Measurements from ENCODE around the gene HNRNPAB.
"Not testable (repeated sequence)": the region's sequence is repeated elsewhere in the genome, so short reads cannot be mapped to it uniquely, and the experiment has no call there.

The HNRNPAB gene

DNA sequence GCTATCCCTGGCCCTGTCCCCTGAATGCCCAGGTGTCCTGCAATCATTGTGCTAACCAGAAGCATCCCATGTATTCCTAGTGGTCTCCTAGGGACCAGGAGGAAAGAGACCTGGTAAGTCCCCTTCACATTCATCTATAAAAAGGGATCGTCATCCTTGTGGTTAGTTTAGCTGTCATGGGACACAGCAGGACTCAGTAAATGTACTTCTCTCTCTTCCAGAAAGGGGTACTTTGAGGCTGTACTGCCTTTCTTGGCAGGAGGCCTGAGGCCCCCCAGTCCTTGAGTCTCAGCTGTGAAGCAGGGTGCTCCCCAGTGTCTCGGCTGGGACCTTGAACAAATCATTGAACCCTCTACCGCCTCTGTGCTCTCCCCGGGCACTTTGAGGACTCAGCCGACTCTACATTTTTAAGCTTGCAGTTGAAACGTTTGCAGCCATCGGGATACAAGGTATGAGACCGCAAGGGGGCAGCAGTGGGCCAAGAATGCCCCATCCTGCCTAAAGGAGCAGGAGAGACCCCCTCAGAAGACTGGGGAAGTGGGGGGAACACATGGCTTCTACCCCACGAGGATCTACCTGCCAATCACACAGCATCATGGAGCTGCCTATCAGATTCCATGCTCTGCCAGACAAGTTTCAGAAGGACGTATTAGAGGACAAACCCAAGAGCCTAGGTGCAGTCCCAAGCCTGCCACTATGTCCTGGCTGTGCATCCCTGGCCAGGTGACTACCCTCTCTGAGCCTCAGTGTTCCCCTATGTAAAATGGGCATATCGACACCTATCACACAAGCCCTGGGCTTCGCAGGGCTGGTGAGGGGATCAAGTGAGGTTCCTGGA is 30.6 kb downstream of the HNRNPAB start:
- no peaks in the 10 kb centered on the region for H3K27me3 ChIP-seq (ENCODE audit: control insufficient read depth, insufficient read depth, low read length)
- H3K4me3 ChIP-seq (ENCODE audit: low read depth, low read length), result no peak overlapping the region
- H3K9me3 ChIP-seq (ENCODE audit: control insufficient read depth, insufficient read depth, low read length), result no peaks in the 10 kb centered on the region
- no peak overlapping the region for H3K9ac ChIP-seq (ENCODE audit: low read depth, low read length)
- peaks cover 2% of the 10 kb centered on the region for H3K36me3 ChIP-seq (ENCODE audit: control insufficient read depth, insufficient read depth, low read length)
- peaks cover 3% of the 10 kb centered on the region for H3K4me1 ChIP-seq (ENCODE audit: control insufficient read depth, insufficient read depth, low read length)

DNA sequence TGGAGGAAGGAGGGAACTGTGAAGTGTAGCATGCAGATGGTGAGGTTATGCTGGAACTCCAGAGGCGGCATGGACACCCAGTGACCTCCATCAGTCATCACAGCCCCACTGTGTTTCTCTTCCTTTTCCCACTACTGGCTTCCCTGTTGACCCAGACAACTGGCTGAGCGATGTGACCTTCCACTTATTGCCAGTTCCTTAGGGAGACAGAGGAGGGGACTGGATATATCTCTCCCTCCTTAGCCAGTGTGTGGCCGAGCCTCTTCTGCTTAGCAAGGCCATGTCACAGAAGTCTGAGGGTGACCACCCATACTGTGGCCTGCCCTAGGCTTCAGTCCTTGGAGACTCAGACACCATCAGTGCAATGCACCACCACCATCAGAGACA is 31.2 kb downstream of the HNRNPAB start:
- Histone ChIP-seq H3K9me3 (ENCODE audit: control insufficient read depth, insufficient read depth, low read length) (no peaks in the 10 kb centered on the region), H3K4me1 (ENCODE audit: control insufficient read depth, insufficient read depth, low read length) (peaks cover 3% of the 10 kb centered on the region), H3K4me3 (ENCODE audit: low read depth, low read length) (no peak overlapping the region), H3K27me3 (ENCODE audit: control insufficient read depth, insufficient read depth, low read length) (no peaks in the 10 kb centered on the region), H3K36me3 (ENCODE audit: control insufficient read depth, insufficient read depth, low read length) (no peaks in the 10 kb centered on the region), H3K9ac (ENCODE audit: low read depth, low read length) (no peak overlapping the region)

DNA sequence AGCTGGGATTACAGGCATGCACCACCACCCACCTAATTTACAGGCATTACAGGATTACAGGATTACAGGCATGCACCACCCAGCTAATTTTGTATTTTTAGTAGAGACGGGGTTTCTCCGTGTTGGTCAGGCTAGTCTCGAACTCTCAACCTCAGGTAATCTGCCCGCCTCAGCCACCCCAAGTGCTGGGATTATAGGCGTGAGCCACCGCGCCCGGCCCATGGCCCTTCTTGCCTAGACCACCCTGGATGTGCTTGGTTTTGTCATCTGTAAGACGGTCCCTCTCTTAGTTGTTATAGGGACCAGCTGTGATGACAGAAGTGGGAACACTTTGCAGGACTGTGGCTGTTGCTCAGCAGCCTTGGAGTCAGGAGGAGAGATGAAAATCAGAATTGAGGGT is 31.8 kb downstream of the HNRNPAB start:
- Histone ChIP-seq H3K27me3 (ENCODE audit: control insufficient read depth, insufficient read depth, low read length) (no peaks in the 10 kb centered on the region), H3K9me3 (ENCODE audit: control insufficient read depth, insufficient read depth, low read length) (no peaks in the 10 kb centered on the region), H3K9ac (ENCODE audit: low read depth, low read length) (no peak overlapping the region), H3K36me3 (ENCODE audit: control insufficient read depth, insufficient read depth, low read length) (no peaks in the 10 kb centered on the region), H3K4me1 (ENCODE audit: control insufficient read depth, insufficient read depth, low read length) (peaks cover 3% of the 10 kb centered on the region), H3K4me3 (ENCODE audit: low read depth, low read length) (no peak overlapping the region)

DNA sequence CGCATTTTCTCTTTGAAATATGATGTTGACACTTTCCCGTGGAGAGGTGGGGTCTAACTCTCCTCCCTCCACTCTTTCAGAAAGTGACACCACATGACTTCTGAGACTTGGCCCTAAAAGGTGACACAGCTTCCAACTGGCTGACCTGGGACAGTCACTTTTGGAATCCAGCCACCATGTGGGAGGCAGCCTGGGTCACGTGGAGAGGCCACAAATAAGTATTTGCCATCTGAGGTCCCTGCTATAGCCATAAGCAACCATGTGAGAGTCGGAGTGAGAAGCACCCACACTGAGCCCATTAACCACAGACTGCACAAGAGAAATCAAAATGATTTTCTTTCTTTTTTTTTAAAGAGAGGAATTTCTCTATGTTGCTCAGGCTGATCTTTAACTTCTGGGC is 32.3 kb downstream of the HNRNPAB start:
- no peak overlapping the region for H3K9ac ChIP-seq (ENCODE audit: low read depth, low read length)
- no peak overlapping the region for H3K4me3 ChIP-seq (ENCODE audit: low read depth, low read length)
- no peaks in the 10 kb centered on the region for H3K36me3 ChIP-seq (ENCODE audit: control insufficient read depth, insufficient read depth, low read length)
- H3K9me3 ChIP-seq (ENCODE audit: control insufficient read depth, insufficient read depth, low read length), result no peaks in the 10 kb centered on the region
- peaks cover 3% of the 10 kb centered on the region for H3K4me1 ChIP-seq (ENCODE audit: control insufficient read depth, insufficient read depth, low read length)
- no peaks in the 10 kb centered on the region for H3K27me3 ChIP-seq (ENCODE audit: control insufficient read depth, insufficient read depth, low read length)

DNA sequence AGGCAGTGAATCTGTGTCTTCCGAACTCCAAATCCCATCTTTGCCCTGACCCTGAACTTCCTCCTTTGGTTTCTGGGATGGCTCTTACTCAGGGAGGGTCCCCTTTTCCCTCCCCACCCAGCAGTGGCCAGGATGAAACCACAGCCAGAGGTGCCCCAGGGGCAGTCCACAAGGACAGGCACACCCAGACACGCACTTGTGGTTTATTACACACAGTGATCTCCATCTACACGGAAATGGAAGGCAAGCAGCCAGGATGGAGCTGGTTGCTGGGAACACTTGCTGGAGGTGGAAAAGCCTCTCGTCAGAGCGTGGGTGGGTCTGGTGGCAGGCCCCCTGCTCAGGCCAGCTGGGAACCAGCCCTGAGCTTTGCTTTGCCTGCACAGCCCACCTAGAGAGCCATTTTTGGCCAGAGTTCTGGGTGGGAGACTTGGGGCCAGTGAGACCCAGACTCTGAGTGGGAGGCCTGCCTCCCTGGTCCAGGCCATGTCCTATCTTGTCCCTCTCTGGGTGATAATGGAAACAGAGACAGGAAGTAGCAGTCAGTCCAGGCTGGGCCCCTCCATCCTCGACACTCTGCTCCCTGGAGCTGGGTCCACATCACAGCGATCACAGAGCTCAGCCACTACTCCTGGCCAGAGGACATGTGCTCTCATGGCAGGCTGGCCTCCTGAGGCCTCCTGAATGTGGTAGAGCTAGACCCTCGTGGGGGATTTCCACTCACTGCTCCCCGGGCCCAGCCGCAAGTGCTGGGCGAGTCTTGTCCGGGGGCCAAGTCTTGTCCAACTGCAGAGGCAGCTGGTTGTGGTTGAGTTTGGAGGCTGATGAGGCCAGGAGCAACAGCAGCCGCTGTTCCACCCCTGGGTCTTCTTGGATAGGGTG is 33.3 kb downstream of the HNRNPAB start:
- no peaks in the 10 kb centered on the region for H3K27me3 ChIP-seq (ENCODE audit: control insufficient read depth, insufficient read depth, low read length)
- no peaks in the 10 kb centered on the region for H3K9me3 ChIP-seq (ENCODE audit: control insufficient read depth, insufficient read depth, low read length)
- no peak overlapping the region for H3K4me3 ChIP-seq (ENCODE audit: low read depth, low read length)
- H3K36me3 ChIP-seq (ENCODE audit: control insufficient read depth, insufficient read depth, low read length), result no peaks in the 10 kb centered on the region
- H3K9ac ChIP-seq (ENCODE audit: low read depth, low read length), result no peak overlapping the region
- H3K4me1 ChIP-seq (ENCODE audit: control insufficient read depth, insufficient read depth, low read length), result peaks cover 3% of the 10 kb centered on the region

DNA sequence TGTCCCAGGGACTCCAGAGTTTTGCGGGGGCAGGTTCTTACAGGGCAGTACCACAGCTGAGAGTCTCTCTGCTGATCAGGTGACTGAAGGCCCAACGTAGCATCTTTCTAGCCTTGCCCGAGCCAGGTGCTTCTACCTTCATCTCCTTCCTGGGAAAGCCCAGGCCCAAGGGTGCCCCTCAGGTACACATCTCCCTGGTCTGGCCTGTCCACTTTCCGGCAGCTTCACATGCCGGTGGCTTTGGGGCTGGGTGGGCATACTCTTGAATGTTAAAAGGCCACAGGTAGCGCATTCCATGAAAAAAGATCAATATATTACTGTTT is 33.9 kb downstream of the HNRNPAB start:
- Histone ChIP-seq H3K4me1 (ENCODE audit: control insufficient read depth, insufficient read depth, low read length) (no peaks in the 10 kb centered on the region), H3K9me3 (ENCODE audit: control insufficient read depth, insufficient read depth, low read length) (no peaks in the 10 kb centered on the region), H3K4me3 (ENCODE audit: low read depth, low read length) (no peak overlapping the region), H3K27me3 (ENCODE audit: control insufficient read depth, insufficient read depth, low read length) (no peaks in the 10 kb centered on the region), H3K36me3 (ENCODE audit: control insufficient read depth, insufficient read depth, low read length) (no peaks in the 10 kb centered on the region), H3K9ac (ENCODE audit: low read depth, low read length) (no peak overlapping the region)

DNA sequence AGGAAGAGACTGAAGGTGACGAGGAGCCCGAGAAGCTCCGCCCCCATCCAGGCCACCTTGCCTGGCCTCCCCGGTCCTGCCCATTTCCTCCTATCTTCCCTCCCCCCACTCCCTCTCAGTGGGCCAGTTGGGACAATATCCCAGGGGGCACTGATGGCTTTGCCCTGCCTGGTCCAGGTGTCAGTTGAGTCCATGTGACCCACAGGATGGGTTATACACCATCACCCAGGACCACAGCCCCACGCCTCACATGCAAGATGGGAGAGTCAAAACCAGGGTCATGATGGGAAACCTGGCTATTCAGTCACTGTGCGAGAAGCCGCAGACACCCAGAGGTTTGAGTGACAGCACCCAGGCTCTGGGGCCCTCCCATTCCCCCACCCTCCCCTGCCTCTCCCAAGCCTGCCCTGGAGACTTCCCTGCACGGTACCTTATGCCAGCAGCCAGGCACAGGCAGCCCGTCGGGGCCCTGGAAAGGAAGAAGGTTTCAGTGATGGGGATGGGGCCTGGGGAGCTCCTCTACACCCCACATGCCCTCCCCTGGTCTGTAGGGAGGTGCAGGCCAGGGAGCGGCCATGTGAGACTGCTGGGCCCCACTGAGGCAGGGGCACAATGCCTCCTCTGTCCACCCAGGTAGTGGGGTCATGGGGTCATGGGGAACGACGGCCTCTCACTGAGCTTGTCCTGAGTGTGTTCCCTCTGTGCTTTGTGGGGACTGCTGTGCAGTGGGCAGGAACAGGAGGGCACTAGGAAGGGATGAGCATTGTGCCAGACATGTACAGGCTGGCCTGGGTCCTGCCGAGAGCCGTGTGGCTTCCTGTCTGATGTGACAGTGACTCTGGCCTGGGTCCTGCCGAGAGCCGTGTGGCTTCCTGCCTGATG is 34.6 kb downstream of the HNRNPAB start:
- Histone ChIP-seq H3K4me3 (ENCODE audit: low read depth, low read length) (no peak overlapping the region), H3K4me1 (ENCODE audit: control insufficient read depth, insufficient read depth, low read length) (no peaks in the 10 kb centered on the region), H3K9ac (ENCODE audit: low read depth, low read length) (no peak overlapping the region)

DNA sequence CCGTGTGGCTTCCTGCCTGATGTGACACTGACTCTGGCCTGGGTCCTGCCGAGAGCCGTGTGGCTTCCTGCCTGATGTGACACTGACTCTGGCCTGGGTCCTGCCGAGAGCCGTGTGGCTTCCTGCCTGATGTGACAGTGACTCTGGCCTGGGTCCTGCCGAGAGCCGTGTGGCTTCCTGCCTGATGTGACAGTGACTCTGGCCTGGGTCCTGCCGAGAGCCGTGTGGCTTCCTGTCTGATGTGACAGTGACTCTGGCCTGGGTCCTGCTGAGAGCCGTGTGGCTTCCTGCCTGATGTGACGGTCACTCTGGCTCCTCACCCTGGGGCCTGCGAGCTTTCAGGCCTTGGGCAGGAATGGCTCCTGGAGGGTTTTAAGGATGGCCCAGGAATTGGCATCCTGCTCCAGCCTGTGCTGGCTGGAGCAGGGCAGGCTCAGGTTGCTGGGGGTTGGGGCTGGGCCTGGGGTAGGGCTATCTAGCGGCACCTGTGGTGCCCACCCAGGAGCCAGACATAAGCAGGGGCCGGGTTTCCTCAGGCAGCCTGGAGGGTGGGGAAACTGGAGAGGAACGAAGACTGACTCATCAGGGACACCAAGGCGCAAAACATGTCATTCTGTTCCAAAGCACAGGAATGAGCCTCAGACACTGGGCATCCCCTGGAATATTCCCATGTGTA is 35.4 kb downstream of the HNRNPAB start:
- not testable (repeated sequence) for H3K9me3 ChIP-seq (ENCODE audit: control insufficient read depth, insufficient read depth, low read length); H3K4me3 ChIP-seq (ENCODE audit: low read depth, low read length); H3K9ac ChIP-seq (ENCODE audit: low read depth, low read length); H3K27me3 ChIP-seq (ENCODE audit: control insufficient read depth, insufficient read depth, low read length); H3K4me1 ChIP-seq (ENCODE audit: control insufficient read depth, insufficient read depth, low read length); H3K36me3 ChIP-seq (ENCODE audit: control insufficient read depth, insufficient read depth, low read length)

More for the DNA sequence above, 34.6 kb downstream of the HNRNPAB start:
- no peaks in the 10 kb centered on the region for H3K9me3 ChIP-seq (ENCODE audit: control insufficient read depth, insufficient read depth, low read length)
- no peaks in the 10 kb centered on the region for H3K36me3 ChIP-seq (ENCODE audit: control insufficient read depth, insufficient read depth, low read length)
- no peaks in the 10 kb centered on the region for H3K27me3 ChIP-seq (ENCODE audit: control insufficient read depth, insufficient read depth, low read length)

DNA sequence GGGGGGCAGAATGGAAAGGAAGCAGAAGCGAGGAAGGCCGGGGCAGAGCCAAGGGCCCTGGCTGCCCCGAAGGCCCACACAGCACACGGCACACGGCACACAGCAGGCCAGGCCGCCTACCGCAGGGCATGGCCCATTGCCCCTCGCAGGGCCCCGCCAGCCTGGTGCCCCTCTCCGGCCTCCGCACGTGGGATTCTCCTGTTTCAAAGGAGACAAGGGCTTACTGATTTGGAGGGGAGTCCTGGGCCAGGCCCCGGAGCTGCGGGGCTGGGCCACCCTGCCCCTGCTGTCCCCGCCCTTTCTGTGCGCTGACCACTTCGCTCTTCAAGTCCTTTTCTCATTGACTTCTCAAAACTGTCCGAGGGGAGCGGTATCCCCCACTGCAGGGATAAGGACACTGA is 36.0 kb downstream of the HNRNPAB start:
- H3K36me3 ChIP-seq (ENCODE audit: control insufficient read depth, insufficient read depth, low read length), result no peaks in the 10 kb centered on the region
- H3K27me3 ChIP-seq (ENCODE audit: control insufficient read depth, insufficient read depth, low read length), result no peaks in the 10 kb centered on the region
- H3K9me3 ChIP-seq (ENCODE audit: control insufficient read depth, insufficient read depth, low read length), result no peaks in the 10 kb centered on the region
- no peak overlapping the region for H3K9ac ChIP-seq (ENCODE audit: low read depth, low read length)
- no peak overlapping the region for H3K4me3 ChIP-seq (ENCODE audit: low read depth, low read length)
- H3K4me1 ChIP-seq (ENCODE audit: control insufficient read depth, insufficient read depth, low read length), result no peaks in the 10 kb centered on the region

DNA sequence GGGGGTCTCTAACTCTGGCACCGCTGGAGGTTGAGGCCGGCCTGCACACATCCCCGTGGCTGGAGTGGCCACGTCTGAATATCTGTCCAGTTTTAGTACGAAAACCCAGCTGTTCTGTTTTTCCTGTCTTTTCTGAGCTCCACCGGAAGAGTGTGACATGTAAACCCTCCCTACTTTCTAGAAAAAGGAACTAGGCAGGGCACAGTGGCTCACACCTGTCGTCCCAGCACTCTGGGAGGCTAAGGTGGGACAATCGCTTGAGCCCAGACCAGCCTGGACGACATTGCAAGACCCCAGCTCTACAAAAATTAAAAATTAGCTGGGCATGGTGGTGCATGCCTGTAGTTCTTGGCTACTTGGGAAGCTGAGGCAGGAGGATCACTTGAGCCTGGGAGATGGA is 36.4 kb downstream of the HNRNPAB start:
- Histone ChIP-seq H3K4me1 (ENCODE audit: control insufficient read depth, insufficient read depth, low read length) (no peaks in the 10 kb centered on the region), H3K9ac (ENCODE audit: low read depth, low read length) (no peak overlapping the region), H3K27me3 (ENCODE audit: control insufficient read depth, insufficient read depth, low read length) (no peaks in the 10 kb centered on the region), H3K9me3 (ENCODE audit: control insufficient read depth, insufficient read depth, low read length) (no peaks in the 10 kb centered on the region), H3K36me3 (ENCODE audit: control insufficient read depth, insufficient read depth, low read length) (no peaks in the 10 kb centered on the region), H3K4me3 (ENCODE audit: low read depth, low read length) (no peak overlapping the region)

DNA sequence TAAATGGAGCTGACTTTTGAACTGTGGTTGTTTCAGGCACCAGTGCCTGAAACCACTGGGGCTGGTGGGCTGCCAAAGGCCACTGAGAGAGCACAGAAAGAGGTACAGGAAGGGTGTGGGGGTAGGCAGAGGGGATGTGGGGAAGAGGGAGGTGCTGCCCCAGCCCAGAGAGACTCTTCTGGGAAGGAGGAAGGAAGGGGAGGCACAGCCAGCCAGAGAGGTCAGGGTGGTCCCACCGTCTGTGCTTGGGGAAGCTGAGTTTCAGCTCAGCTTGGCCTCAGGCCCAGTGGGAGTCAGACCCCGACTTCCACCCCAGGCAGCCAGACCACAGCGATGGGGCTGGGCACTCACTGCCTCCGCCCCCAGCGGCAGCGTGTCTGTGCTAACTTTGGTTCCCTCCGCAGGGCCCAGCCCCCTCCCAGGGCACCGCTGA is 36.9 kb downstream of the HNRNPAB start:
- Histone ChIP-seq H3K27me3 (ENCODE audit: control insufficient read depth, insufficient read depth, low read length) (no peaks in the 10 kb centered on the region), H3K4me1 (ENCODE audit: control insufficient read depth, insufficient read depth, low read length) (no peaks in the 10 kb centered on the region), H3K9me3 (ENCODE audit: control insufficient read depth, insufficient read depth, low read length) (no peaks in the 10 kb centered on the region), H3K9ac (ENCODE audit: low read depth, low read length) (no peak overlapping the region), H3K36me3 (ENCODE audit: control insufficient read depth, insufficient read depth, low read length) (no peaks in the 10 kb centered on the region), H3K4me3 (ENCODE audit: low read depth, low read length) (no peak overlapping the region)

Data from iPS-15b (cell line).